Measurements from ENCODE around the gene SLC52A1.

SLC52A1 gene

GRCh38 chr17:5045496-5045895 is 10.3 kb upstream of the SLC52A1 start:
- in situ Hi-C loops (cut with HindIII; ENCODE audit: low sequenced_read_pairs): no loop called here
- no peak for TF ChIP-seq CTCF (IDR thresholded peaks at IDR 0.05; ENCODE audit: low read depth, low read length)
- DNase-seq (ENCODE audit: low read depth, low spot score): no peak
- no peak overlapping the region for H3K4me3 ChIP-seq (ENCODE audit: low read depth, low read length)

- no peak overlapping the region for H3K4me3 ChIP-seq (ENCODE audit: low read depth, low read length)
- DNase-seq (ENCODE audit: low read depth, low spot score): no peak
- TF ChIP-seq CTCF (IDR thresholded peaks at IDR 0.05; ENCODE audit: low read depth, low read length): no peak
- in situ Hi-C loops (cut with HindIII; ENCODE audit: low sequenced_read_pairs): no loop called here
Observed at GRCh38 chr17:5044630-5045029, 9.4 kb upstream of the SLC52A1 start.

GRCh38 chr17:5043524-5043923 is 8.3 kb upstream of the SLC52A1 start:
- H3K4me3 ChIP-seq (ENCODE audit: low read depth, low read length): no peak overlapping the region
- no peak for TF ChIP-seq CTCF (IDR thresholded peaks at IDR 0.05; ENCODE audit: low read depth, low read length)
- DNase-seq (ENCODE audit: low read depth, low spot score): no peak
- in situ Hi-C loops (cut with HindIII; ENCODE audit: low sequenced_read_pairs): no loop called here

GRCh38 chr17:5042157-5043022 is 7.2 kb upstream of the SLC52A1 start:
- in situ Hi-C loops (cut with HindIII; ENCODE audit: low sequenced_read_pairs): no loop called here
- TF ChIP-seq CTCF (IDR thresholded peaks at IDR 0.05; ENCODE audit: low read depth, low read length): no peak
- no peak for DNase-seq (ENCODE audit: low read depth, low spot score)
- H3K4me3 ChIP-seq (ENCODE audit: low read depth, low read length): no peak overlapping the region

GRCh38 chr17:5034651-5035050 is 575 bp downstream of the SLC52A1 start:
- no peak for DNase-seq (ENCODE audit: low read depth, low spot score)
- in situ Hi-C loops (cut with HindIII; ENCODE audit: low sequenced_read_pairs): no loop called here
- H3K4me3 ChIP-seq (ENCODE audit: low read depth, low read length): no peak overlapping the region
- no peak for TF ChIP-seq CTCF (IDR thresholded peaks at IDR 0.05; ENCODE audit: low read depth, low read length)

- no peak overlapping the region for H3K4me3 ChIP-seq (ENCODE audit: low read depth, low read length)
- TF ChIP-seq CTCF (IDR thresholded peaks at IDR 0.05; ENCODE audit: low read depth, low read length): no peak
- in situ Hi-C loops (cut with HindIII; ENCODE audit: low sequenced_read_pairs): no loop called here
- no peak for DNase-seq (ENCODE audit: low read depth, low spot score)
Observed at GRCh38 chr17:5034063-5034462, 1.2 kb downstream of the SLC52A1 start.
